Measurements from ENCODE around the gene ZNF639. TPM values are rescaled to one million over a fixed set of nuclear protein-coding genes. Genes with fewer than 3 reads are reported as not detected.
A peak's percentile ranks its signal among the peaks of the same experiment; 100 is the strongest.
"Not testable (repeated sequence)": the region's sequence is repeated elsewhere in the genome, so short reads cannot be mapped to it uniquely, and the experiment has no call there.

The ZNF639 gene
- total RNA-seq, 2 donors from 2014 or later = 63.6 to 68.9 TPM

GRCh38 chr3:179299316-179299715 is 23.5 kb upstream of the ZNF639 start:
- H3K9me3 ChIP-seq (ENCODE audit: control insufficient read depth, low read length, poor library complexity, severe bottlenecking) = no peaks in the 10 kb centered on the region
- ATAC-seq = no peak
- H3K36me3 Mint-ChIP-seq (ENCODE audit: low read depth) = peaks cover 2% of the 10 kb centered on the region
- H3K4me3 Mint-ChIP-seq = no peak overlapping the region
- H3K27me3 Mint-ChIP-seq = peaks cover 20% of the 10 kb centered on the region
- H3K27ac Mint-ChIP-seq = no peak overlapping the region
- H3K4me1 Mint-ChIP-seq = peaks cover 2% of the 10 kb centered on the region
- no peak for DNase-seq

- DNase-seq (no peak), ATAC-seq (no peak)
- H3K27me3 Mint-ChIP-seq = peaks cover 17% of the 10 kb centered on the region
- peaks cover 2% of the 10 kb centered on the region for H3K4me1 Mint-ChIP-seq
- H3K4me3 Mint-ChIP-seq = no peak overlapping the region
- H3K36me3 Mint-ChIP-seq (ENCODE audit: low read depth) = peaks cover 2% of the 10 kb centered on the region
- H3K27ac Mint-ChIP-seq = peak overlapping the region; percentile 34
- no peaks in the 10 kb centered on the region for H3K9me3 ChIP-seq (ENCODE audit: control insufficient read depth, low read length, poor library complexity, severe bottlenecking)
These were observed 22.7 kb upstream of the ZNF639 start for GRCh38 chr3:179299999-179300613.

- H3K36me3 Mint-ChIP-seq (ENCODE audit: low read depth) = peaks cover 2% of the 10 kb centered on the region
- DNase-seq (no peak), ATAC-seq (no peak)
- H3K27me3 Mint-ChIP-seq = peaks cover 12% of the 10 kb centered on the region
- peaks cover 2% of the 10 kb centered on the region for H3K4me1 Mint-ChIP-seq
- H3K4me3 Mint-ChIP-seq = no peak overlapping the region
- H3K27ac Mint-ChIP-seq = no peak overlapping the region
- H3K9me3 ChIP-seq (ENCODE audit: control insufficient read depth, low read length, poor library complexity, severe bottlenecking) = no peaks in the 10 kb centered on the region
These were observed 21.2 kb upstream of the ZNF639 start for GRCh38 chr3:179301645-179302044.

- H3K36me3 Mint-ChIP-seq (ENCODE audit: low read depth) = peaks cover 2% of the 10 kb centered on the region
- no peak for DNase-seq
- no peaks in the 10 kb centered on the region for H3K9me3 ChIP-seq (ENCODE audit: control insufficient read depth, low read length, poor library complexity, severe bottlenecking)
- peaks cover 2% of the 10 kb centered on the region for H3K4me1 Mint-ChIP-seq
- no peak for ATAC-seq
- H3K27ac Mint-ChIP-seq = no peak overlapping the region
- peaks cover 12% of the 10 kb centered on the region for H3K27me3 Mint-ChIP-seq
- no peak overlapping the region for H3K4me3 Mint-ChIP-seq
These were observed 20.7 kb upstream of the ZNF639 start for GRCh38 chr3:179302111-179302510.

- no peak for DNase-seq
- peaks cover 2% of the 10 kb centered on the region for H3K4me1 Mint-ChIP-seq
These were observed 18.2 kb upstream of the ZNF639 start for GRCh38 chr3:179304605-179305004.

GRCh38 chr3:179307362-179307761 is 15.5 kb upstream of the ZNF639 start:
- not testable (repeated sequence) for DNase-seq; H3K27me3 Mint-ChIP-seq; H3K4me3 Mint-ChIP-seq; H3K4me1 Mint-ChIP-seq; H3K9me3 ChIP-seq (ENCODE audit: control insufficient read depth, low read length, poor library complexity, severe bottlenecking); H3K27ac Mint-ChIP-seq; H3K36me3 Mint-ChIP-seq (ENCODE audit: low read depth); ATAC-seq

More at GRCh38 chr3:179304605-179305004, 18.2 kb upstream of the ZNF639 start:
- peaks cover 2% of the 10 kb centered on the region for H3K36me3 Mint-ChIP-seq (ENCODE audit: low read depth)
- no peak for ATAC-seq
- peaks cover 6% of the 10 kb centered on the region for H3K27me3 Mint-ChIP-seq
- H3K27ac Mint-ChIP-seq = no peak overlapping the region
- no peaks in the 10 kb centered on the region for H3K9me3 ChIP-seq (ENCODE audit: control insufficient read depth, low read length, poor library complexity, severe bottlenecking)
- H3K4me3 Mint-ChIP-seq = no peak overlapping the region

GRCh38 chr3:179308001-179308400 is 14.8 kb upstream of the ZNF639 start:
- Mint-ChIP-seq H3K36me3 (ENCODE audit: low read depth) (peaks cover 4% of the 10 kb centered on the region), H3K27me3 (peaks cover 11% of the 10 kb centered on the region), H3K4me3 (no peak overlapping the region), H3K27ac (no peak overlapping the region), H3K4me1 (peaks cover 2% of the 10 kb centered on the region)
- DNase-seq (no peak), ATAC-seq (no peak)
- H3K9me3 ChIP-seq (ENCODE audit: control insufficient read depth, low read length, poor library complexity, severe bottlenecking) = no peaks in the 10 kb centered on the region

GRCh38 chr3:179309225-179310078 is 13.4 kb upstream of the ZNF639 start:
- DNase-seq (no peak), ATAC-seq (no peak)
- Mint-ChIP-seq H3K4me3 (no peak overlapping the region), H3K4me1 (no peaks in the 10 kb centered on the region), H3K27ac (no peak overlapping the region), H3K27me3 (peaks cover 15% of the 10 kb centered on the region), H3K36me3 (ENCODE audit: low read depth) (peaks cover 2% of the 10 kb centered on the region)
- no peaks in the 10 kb centered on the region for H3K9me3 ChIP-seq (ENCODE audit: control insufficient read depth, low read length, poor library complexity, severe bottlenecking)

- H3K27me3 Mint-ChIP-seq = peaks cover 4% of the 10 kb centered on the region
- no peak overlapping the region for H3K27ac Mint-ChIP-seq
- no peak overlapping the region for H3K4me3 Mint-ChIP-seq
- no peaks in the 10 kb centered on the region for H3K36me3 Mint-ChIP-seq (ENCODE audit: low read depth)
- DNase-seq (no peak), ATAC-seq (no peak)
- no peaks in the 10 kb centered on the region for H3K9me3 ChIP-seq (ENCODE audit: control insufficient read depth, low read length, poor library complexity, severe bottlenecking)
- peaks cover 11% of the 10 kb centered on the region for H3K4me1 Mint-ChIP-seq
These were observed 4.0 kb upstream of the ZNF639 start for GRCh38 chr3:179318876-179319275.

- no peak for DNase-seq
- Mint-ChIP-seq H3K36me3 (ENCODE audit: low read depth) (no peaks in the 10 kb centered on the region), H3K27me3 (no peaks in the 10 kb centered on the region), H3K4me1 (peaks cover 24% of the 10 kb centered on the region), H3K27ac (peak overlapping the region; percentile 63), H3K4me3 (peak overlapping the region; percentile 91)
- no peaks in the 10 kb centered on the region for H3K9me3 ChIP-seq (ENCODE audit: control insufficient read depth, low read length, poor library complexity, severe bottlenecking)
- ATAC-seq = no peak
These were observed 1.1 kb upstream of the ZNF639 start for GRCh38 chr3:179321668-179322285.

GRCh38 chr3:179323197-179324110 is 623 bp downstream of the ZNF639 start:
- DNase-seq = peak; percentile 40 to 49 (median 43)
- ATAC-seq = peak; percentile 62
- H3K27me3 Mint-ChIP-seq = no peaks in the 10 kb centered on the region
- no peaks in the 10 kb centered on the region for H3K36me3 Mint-ChIP-seq (ENCODE audit: low read depth)
- H3K27ac Mint-ChIP-seq = peak overlapping the region; percentile 96
- H3K4me3 Mint-ChIP-seq = peak overlapping the region; percentile 91
- no peaks in the 10 kb centered on the region for H3K9me3 ChIP-seq (ENCODE audit: control insufficient read depth, low read length, poor library complexity, severe bottlenecking)
- peaks cover 24% of the 10 kb centered on the region for H3K4me1 Mint-ChIP-seq

- ATAC-seq (no peak), DNase-seq (no peak)
- H3K9me3 ChIP-seq (ENCODE audit: control insufficient read depth, low read length, poor library complexity, severe bottlenecking) = no peaks in the 10 kb centered on the region
- Mint-ChIP-seq H3K27ac (peak overlapping the region; percentile 96), H3K4me1 (peaks cover 24% of the 10 kb centered on the region), H3K27me3 (no peaks in the 10 kb centered on the region), H3K4me3 (peak overlapping the region; percentile 91), H3K36me3 (ENCODE audit: low read depth) (no peaks in the 10 kb centered on the region)
These were observed 1.5 kb downstream of the ZNF639 start for GRCh38 chr3:179324270-179324754.
